Measurements from ENCODE around the gene RNF125. TPM values are rescaled to one million over a fixed set of nuclear protein-coding genes. Genes with fewer than 3 reads are reported as not detected.

RNF125 gene
- polyA plus RNA-seq, 1 donor = 11.7 TPM

DNA sequence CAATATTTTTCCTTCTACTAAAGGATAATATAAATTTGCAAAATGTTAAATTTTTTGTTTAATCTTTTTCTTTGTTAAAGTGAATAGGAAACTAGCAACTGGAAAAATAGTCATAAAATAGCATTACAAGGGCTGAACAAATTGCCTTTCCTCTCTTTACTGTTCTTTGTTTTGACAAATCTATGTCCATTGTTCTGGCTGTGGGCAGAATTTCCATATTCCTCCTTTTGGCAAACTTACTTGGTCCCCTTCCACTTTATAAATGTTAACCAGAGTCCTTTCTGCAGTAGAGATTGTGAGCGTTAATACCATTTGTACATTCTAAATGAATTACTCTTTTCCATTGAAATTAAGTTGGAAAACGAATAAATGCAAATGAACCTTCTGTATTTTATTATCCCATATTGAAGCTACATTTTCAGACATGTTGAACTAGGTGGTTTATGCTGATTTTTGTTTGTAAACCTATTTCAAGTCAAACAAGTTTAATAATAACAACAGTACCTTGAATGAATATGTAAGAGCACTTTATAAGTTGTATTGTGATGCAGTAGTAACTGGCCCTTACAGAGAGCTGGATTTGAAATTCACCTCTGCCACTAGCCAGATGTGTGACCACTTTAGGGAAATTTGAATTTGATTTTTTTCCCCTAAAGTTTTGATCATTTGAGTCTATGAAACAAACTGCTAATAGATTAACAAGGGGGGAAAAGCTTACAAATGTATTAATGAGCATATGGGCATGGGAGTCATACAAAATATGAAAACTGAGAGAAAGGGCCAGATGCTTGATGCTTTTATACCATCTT is 3.3 kb downstream of the RNF125 start:
- no peak for DNase-seq
- H3K4me1 ChIP-seq (ENCODE audit: control insufficient read depth, insufficient read depth, low read length) = peaks cover 22% of the 10 kb centered on the region
- peaks cover 2% of the 10 kb centered on the region for H3K27me3 ChIP-seq (ENCODE audit: control insufficient read depth, insufficient read depth, low read length)
- H3K9me3 ChIP-seq (ENCODE audit: control insufficient read depth, low read depth, low read length) = peaks cover 2% of the 10 kb centered on the region
- peak overlapping the region; percentile 78 for H3K27ac ChIP-seq (ENCODE audit: low read length)
- H3K4me3 ChIP-seq (ENCODE audit: low read length) = no peak overlapping the region
- WGBS (ENCODE audit: insufficient coverage, low lambda C conversion rate) = 75% methylated on average over 1 of the region's 2 CpGs
- no peaks in the 10 kb centered on the region for H3K36me3 ChIP-seq (ENCODE audit: control insufficient read depth, insufficient read depth, low read length)

GRCh38 chr18:32025744-32026143 is 7.1 kb downstream of the RNF125 start:
- Histone ChIP-seq H3K27ac (ENCODE audit: low read length) (no peak overlapping the region), H3K9me3 (ENCODE audit: control insufficient read depth, low read depth, low read length) (no peaks in the 10 kb centered on the region), H3K27me3 (ENCODE audit: control insufficient read depth, insufficient read depth, low read length) (no peaks in the 10 kb centered on the region), H3K4me1 (ENCODE audit: control insufficient read depth, insufficient read depth, low read length) (peaks cover 13% of the 10 kb centered on the region), H3K36me3 (ENCODE audit: control insufficient read depth, insufficient read depth, low read length) (no peaks in the 10 kb centered on the region), H3K4me3 (ENCODE audit: low read length) (no peak overlapping the region)
- no peak for DNase-seq
- WGBS (ENCODE audit: insufficient coverage, low lambda C conversion rate) = no CpG with 5 or more reads among the region's 2 CpGs

GRCh38 chr18:32026491-32027086 is 8.0 kb downstream of the RNF125 start:
- Histone ChIP-seq H3K4me1 (ENCODE audit: control insufficient read depth, insufficient read depth, low read length) (peaks cover 9% of the 10 kb centered on the region), H3K36me3 (ENCODE audit: control insufficient read depth, insufficient read depth, low read length) (no peaks in the 10 kb centered on the region), H3K4me3 (ENCODE audit: low read length) (no peak overlapping the region), H3K9me3 (ENCODE audit: control insufficient read depth, low read depth, low read length) (no peaks in the 10 kb centered on the region), H3K27me3 (ENCODE audit: control insufficient read depth, insufficient read depth, low read length) (no peaks in the 10 kb centered on the region), H3K27ac (ENCODE audit: low read length) (no peak overlapping the region)
- no CpG with 5 or more reads among the region's 4 CpGs for WGBS (ENCODE audit: insufficient coverage, low lambda C conversion rate)
- no peak for DNase-seq

DNA sequence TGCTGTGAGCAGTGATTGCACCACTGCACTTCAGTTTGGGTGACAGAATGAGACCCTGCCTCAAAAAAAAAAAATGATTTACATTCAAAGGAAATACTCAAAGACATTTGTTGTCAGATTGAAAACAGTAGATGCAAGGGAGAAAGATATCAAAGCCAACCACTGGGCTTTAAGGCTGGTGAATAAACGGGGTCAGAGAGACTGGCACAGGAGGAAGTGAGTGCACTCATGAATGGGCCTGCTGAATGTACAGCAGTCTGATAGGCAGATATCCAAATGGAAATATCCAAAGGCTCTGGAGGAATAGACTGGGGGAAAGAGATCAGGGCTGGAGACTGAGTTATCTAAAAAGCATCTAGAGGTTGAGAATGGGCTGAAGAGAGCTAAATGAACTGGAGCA is 10.9 kb downstream of the RNF125 start:
- H3K9me3 ChIP-seq (ENCODE audit: control insufficient read depth, low read depth, low read length) = no peaks in the 10 kb centered on the region
- WGBS (ENCODE audit: insufficient coverage, low lambda C conversion rate) = no CpG with 5 or more reads among the region's 1 CpG
- H3K36me3 ChIP-seq (ENCODE audit: control insufficient read depth, insufficient read depth, low read length) = peaks cover 3% of the 10 kb centered on the region
- DNase-seq = no peak
- H3K27me3 ChIP-seq (ENCODE audit: control insufficient read depth, insufficient read depth, low read length) = no peaks in the 10 kb centered on the region
- H3K4me1 ChIP-seq (ENCODE audit: control insufficient read depth, insufficient read depth, low read length) = no peaks in the 10 kb centered on the region
- no peak overlapping the region for H3K4me3 ChIP-seq (ENCODE audit: low read length)
- H3K27ac ChIP-seq (ENCODE audit: low read length) = no peak overlapping the region

DNA sequence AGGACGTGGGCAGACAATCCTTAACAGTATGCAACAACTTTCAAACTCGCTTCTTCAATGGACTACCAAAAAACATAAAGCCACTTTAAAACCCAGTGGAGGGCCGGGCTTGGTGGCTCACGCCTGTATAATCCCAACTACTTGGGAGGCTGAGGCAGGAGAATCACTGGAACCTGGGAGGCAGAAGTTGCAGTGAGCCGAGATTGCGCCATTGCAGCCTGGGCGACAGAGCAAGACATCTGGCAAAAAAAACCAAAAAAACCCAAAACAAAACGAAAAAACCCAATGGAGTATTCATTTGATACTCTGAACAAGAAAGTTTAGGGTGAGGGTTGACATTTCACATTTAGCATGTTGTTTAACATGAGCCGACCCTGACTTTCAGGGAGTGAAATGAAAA is 14.0 kb downstream of the RNF125 start:
- Histone ChIP-seq H3K27ac (ENCODE audit: low read length) (no peak overlapping the region), H3K36me3 (ENCODE audit: control insufficient read depth, insufficient read depth, low read length) (peaks cover 5% of the 10 kb centered on the region), H3K4me1 (ENCODE audit: control insufficient read depth, insufficient read depth, low read length) (no peaks in the 10 kb centered on the region), H3K4me3 (ENCODE audit: low read length) (no peak overlapping the region), H3K9me3 (ENCODE audit: control insufficient read depth, low read depth, low read length) (no peaks in the 10 kb centered on the region), H3K27me3 (ENCODE audit: control insufficient read depth, insufficient read depth, low read length) (no peaks in the 10 kb centered on the region)
- 100% methylated on average over 2 of the region's 9 CpGs for WGBS (ENCODE audit: insufficient coverage, low lambda C conversion rate)
- DNase-seq = no peak

GRCh38 chr18:32036506-32037180 is 18.0 kb downstream of the RNF125 start:
- Histone ChIP-seq H3K27ac (ENCODE audit: low read length) (no peak overlapping the region), H3K9me3 (ENCODE audit: control insufficient read depth, low read depth, low read length) (no peaks in the 10 kb centered on the region), H3K27me3 (ENCODE audit: control insufficient read depth, insufficient read depth, low read length) (no peaks in the 10 kb centered on the region), H3K4me3 (ENCODE audit: low read length) (no peak overlapping the region), H3K36me3 (ENCODE audit: control insufficient read depth, insufficient read depth, low read length) (peaks cover 15% of the 10 kb centered on the region), H3K4me1 (ENCODE audit: control insufficient read depth, insufficient read depth, low read length) (peaks cover 3% of the 10 kb centered on the region)
- WGBS (ENCODE audit: insufficient coverage, low lambda C conversion rate) = 88% methylated on average over 1 of the region's 5 CpGs
- no peak for DNase-seq

DNA sequence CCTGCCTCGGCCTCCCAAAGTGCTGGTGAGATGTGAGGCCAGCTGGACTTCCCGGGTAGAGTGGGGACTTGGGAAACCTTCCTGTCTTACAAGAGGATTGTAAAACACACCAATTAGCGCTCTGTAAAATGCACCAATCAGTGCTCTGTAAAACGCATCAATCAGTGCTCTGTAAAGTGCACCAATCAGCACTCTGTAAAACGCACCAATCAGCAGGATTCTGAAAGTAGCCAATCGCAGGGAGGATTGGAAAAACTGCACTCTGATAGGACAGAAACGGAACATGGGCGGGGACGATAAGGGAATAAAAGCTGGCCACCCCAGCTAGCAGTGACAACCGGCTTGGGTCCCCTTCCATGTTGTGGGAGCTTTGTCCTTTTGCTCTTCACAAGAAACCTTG is 19.0 kb downstream of the RNF125 start:
- no CpG with 5 or more reads among the region's 10 CpGs for WGBS (ENCODE audit: insufficient coverage, low lambda C conversion rate)
- Histone ChIP-seq H3K9me3 (ENCODE audit: control insufficient read depth, low read depth, low read length) (no peaks in the 10 kb centered on the region), H3K27me3 (ENCODE audit: control insufficient read depth, insufficient read depth, low read length) (no peaks in the 10 kb centered on the region), H3K27ac (ENCODE audit: low read length) (no peak overlapping the region), H3K4me1 (ENCODE audit: control insufficient read depth, insufficient read depth, low read length) (peaks cover 3% of the 10 kb centered on the region), H3K4me3 (ENCODE audit: low read length) (no peak overlapping the region), H3K36me3 (ENCODE audit: control insufficient read depth, insufficient read depth, low read length) (peaks cover 17% of the 10 kb centered on the region)
- no peak for DNase-seq

DNA sequence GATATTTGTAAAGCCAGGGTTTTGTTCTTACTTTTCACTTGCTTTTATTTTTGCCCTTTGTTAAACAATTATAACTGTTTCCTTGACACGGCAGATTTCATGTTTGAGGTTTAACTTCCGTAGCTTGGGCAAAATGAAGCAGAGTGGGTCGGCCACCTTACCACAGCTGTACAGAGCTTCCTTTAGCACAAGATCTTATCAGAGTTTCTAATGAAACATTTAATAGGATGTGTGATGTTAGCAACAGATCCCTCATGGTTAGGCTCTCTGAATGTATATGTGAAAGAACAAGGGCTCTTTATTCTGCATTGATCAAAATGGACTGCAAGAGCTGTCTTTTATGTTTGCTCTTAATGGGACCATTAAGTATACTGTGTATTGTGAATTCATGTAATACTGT is 22.3 kb downstream of the RNF125 start:
- H3K4me3 ChIP-seq (ENCODE audit: low read length) = no peak overlapping the region
- peak in 1 of 2 donors; percentile 26 for DNase-seq

GRCh38 chr18:32042337-32042736 is 23.7 kb downstream of the RNF125 start:
- H3K36me3 ChIP-seq (ENCODE audit: control insufficient read depth, insufficient read depth, low read length) = peaks cover 18% of the 10 kb centered on the region
- H3K27ac ChIP-seq (ENCODE audit: low read length) = no peak overlapping the region
- no peak for DNase-seq

More for the DNA sequence above, 22.3 kb downstream of the RNF125 start:
- WGBS (ENCODE audit: insufficient coverage, low lambda C conversion rate) = no CpG with 5 or more reads among the region's 3 CpGs
- no peaks in the 10 kb centered on the region for H3K9me3 ChIP-seq (ENCODE audit: control insufficient read depth, low read depth, low read length)
- H3K36me3 ChIP-seq (ENCODE audit: control insufficient read depth, insufficient read depth, low read length) = peaks cover 18% of the 10 kb centered on the region
- peak overlapping the region; percentile 1 for H3K27ac ChIP-seq (ENCODE audit: low read length)
- no peaks in the 10 kb centered on the region for H3K27me3 ChIP-seq (ENCODE audit: control insufficient read depth, insufficient read depth, low read length)
- H3K4me1 ChIP-seq (ENCODE audit: control insufficient read depth, insufficient read depth, low read length) = peaks cover 3% of the 10 kb centered on the region

DNA sequence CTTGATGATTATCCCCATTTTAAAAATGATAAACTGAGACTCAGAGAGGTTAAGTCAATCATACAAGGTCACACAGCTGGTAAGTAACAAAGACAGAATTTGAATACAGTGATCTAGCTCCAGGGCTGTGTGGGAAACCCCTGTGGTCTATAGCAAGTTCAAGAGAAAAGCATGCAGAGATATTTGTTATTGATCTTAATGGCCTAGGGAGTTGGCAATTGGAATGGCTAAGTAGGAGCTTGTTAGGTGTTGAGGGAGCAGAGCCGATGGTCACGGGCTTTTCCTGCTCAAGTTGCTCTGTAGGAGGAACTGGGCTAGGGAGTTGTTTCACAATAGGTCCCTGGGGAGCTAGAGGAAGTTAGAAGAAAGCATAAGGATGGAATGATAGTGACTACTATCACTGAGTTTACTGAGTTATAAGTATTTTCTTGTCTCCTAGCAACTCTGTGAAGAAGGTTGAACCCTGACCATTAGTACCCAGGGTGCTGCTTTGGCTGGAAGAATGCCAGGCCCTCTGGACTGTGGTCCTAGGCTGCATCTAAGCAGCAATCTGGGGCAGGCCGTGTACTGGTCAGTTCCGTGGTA is 30.0 kb downstream of the RNF125 start:
- Histone ChIP-seq H3K4me1 (ENCODE audit: control insufficient read depth, insufficient read depth, low read length) (peaks cover 20% of the 10 kb centered on the region), H3K27me3 (ENCODE audit: control insufficient read depth, insufficient read depth, low read length) (no peaks in the 10 kb centered on the region), H3K36me3 (ENCODE audit: control insufficient read depth, insufficient read depth, low read length) (peaks cover 4% of the 10 kb centered on the region), H3K27ac (ENCODE audit: low read length) (peak overlapping the region; percentile 94), H3K4me3 (ENCODE audit: low read length) (no peak overlapping the region), H3K9me3 (ENCODE audit: control insufficient read depth, low read depth, low read length) (no peaks in the 10 kb centered on the region)
- no CpG with 5 or more reads among the region's 4 CpGs for WGBS (ENCODE audit: insufficient coverage, low lambda C conversion rate)
- DNase-seq = peak; percentile 86 to 93

More at GRCh38 chr18:32042337-32042736, 23.7 kb downstream of the RNF125 start:
- Histone ChIP-seq H3K9me3 (ENCODE audit: control insufficient read depth, low read depth, low read length) (no peaks in the 10 kb centered on the region), H3K4me1 (ENCODE audit: control insufficient read depth, insufficient read depth, low read length) (peaks cover 3% of the 10 kb centered on the region), H3K4me3 (ENCODE audit: low read length) (no peak overlapping the region), H3K27me3 (ENCODE audit: control insufficient read depth, insufficient read depth, low read length) (no peaks in the 10 kb centered on the region)

Data from large intestine (tissue), 3 donors.